NCI-H146 treated with DMSO at 0.1 percent for 48 hours (cell line): ENCODE measurements around the gene GCGR.

Source experiments
- DNase-seq: peaks from one replicate; lab custom pipeline; 2025; ENCODE audit not compliant: unreplicated experiment; lab: John Stamatoyannopoulos, UW

The GCGR gene

GRCh38 chr17:81811705-81812570, 8.0 kb downstream of the GCGR start:
- no peak for DNase-seq

- DNase-seq: no peak
These were observed 8.8 kb downstream of the GCGR start for GRCh38 chr17:81812571-81813370.

- DNase-seq: no peak
These were observed 9.4 kb downstream of the GCGR start for GRCh38 chr17:81813371-81813684.

DNA sequence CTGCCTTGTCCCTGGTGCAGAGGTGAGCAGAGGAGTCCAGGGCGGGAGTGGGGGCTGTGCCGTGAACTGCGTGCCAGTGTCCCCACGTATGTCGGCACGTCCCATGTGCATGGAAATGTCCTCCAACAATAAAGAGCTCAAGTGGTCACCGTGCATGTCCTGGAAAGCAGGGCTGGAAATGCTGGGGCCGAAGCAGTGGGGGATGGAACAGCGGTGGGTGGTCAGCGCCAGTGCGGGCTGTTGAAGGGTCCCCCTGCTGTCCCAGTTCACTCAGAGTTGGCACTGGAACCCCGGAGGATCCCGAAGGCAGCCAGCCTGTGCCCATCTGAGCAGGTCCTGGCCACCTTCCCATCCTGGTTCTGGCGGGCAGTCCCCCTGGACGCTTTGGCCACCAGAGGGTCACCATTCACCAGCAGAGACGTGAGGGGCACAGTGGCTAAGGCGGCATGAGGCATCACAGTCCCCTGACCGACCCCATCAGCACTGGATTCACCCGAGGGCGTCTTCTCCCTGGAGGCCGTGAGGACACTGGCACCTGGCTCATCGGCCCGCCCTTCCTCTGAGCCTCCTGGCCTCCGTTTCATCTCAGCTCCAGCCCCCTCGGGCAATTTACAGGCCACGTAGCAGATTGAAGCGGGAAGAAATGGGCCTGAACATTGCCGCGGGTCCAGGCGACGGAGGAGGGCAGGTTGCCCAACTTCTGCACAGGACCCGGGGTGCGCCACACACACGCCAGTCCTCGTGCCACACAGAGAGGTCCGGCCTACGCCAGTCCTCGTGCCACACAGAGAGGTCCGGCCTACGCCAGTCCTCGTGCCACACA, 10.1 kb downstream of the GCGR start:
- DNase-seq: no peak

DNA sequence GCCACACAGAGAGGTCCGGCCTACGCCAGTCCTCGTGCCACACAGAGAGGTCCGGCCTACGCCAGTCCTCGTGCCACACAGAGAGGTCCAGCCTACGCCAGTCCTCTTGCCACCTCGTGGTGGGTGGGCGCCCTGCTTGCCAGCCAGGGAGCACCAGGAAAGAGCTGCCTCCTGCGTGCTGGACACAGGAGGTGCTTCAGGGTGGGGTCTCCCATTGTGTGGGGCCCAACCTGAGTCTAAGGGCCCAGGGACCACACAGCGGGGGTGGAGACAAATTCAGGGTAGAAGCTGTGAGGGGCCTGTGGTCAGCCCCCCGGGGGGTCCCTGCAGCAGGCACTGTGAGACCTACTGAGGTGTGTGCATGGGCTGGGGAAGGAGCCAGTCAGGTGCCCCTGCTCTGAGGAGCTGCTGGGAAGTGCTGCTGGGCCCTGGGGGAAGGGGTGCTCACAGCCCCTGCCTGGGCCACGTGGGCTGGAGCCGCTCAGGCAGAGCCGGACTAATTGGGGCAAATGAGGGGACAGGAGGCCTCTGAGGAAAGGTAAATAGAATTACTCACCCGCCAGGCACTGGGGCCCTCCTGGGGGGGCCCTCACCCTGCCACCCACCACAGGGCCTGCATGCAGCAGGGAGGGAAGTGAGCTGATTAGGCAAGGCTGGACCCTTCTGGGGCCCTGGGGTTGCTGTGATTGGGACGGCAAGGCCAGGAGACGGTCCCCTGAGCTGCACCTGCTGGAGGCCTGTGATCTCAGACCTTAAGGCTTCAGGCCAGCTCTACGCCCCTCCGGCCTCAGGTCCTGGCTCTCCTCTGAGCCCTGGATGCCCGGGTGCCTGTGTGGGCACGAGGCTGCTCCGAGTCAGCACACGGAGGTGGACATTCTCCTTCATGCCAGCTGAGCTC, 11.0 kb downstream of the GCGR start:
- DNase-seq: peak; percentile 68

- DNase-seq: no peak
These were observed 11.7 kb downstream of the GCGR start for GRCh38 chr17:81815646-81815986.

DNA sequence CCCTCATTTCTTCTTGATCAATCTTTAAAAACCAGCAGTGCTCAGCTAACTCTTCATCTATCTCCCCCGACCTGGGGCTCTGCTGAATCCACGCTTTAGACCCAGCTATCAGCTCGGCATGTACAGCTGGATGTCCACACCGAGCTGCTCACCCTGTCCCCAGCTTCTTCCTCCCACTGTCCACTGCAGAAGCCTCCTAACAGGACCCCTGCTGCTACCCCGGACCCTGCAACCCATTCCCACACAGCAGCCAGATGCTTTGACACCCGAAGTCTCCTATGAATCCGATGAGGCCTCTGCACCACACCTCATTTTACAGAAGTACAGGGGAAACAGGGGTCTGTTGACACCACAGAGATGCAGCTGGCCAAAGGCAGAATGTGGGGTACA, 13.8 kb downstream of the GCGR start:
- no peak for DNase-seq

- no peak for DNase-seq
These were observed 15.8 kb downstream of the GCGR start for GRCh38 chr17:81819708-81820107.

DNA sequence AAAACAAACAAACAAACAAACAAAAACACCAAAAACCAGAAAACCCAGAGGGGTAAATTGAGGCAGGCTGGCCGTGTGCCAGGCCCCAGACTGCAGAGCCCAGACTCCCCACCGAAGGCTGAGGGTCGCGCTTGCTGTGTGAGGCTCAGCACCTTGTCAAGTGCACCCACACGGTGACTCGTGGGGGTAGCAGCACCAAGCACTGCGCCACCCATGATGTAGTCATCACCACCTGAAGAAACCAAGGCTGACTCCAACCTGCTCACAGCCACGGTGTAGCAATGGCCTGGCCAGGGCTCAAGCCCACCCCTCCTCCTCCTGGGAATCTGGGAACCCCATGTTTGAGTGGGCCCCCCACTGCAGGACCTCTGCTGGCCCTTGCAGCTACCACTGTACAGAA, 17.2 kb downstream of the GCGR start:
- DNase-seq: no peak

DNA sequence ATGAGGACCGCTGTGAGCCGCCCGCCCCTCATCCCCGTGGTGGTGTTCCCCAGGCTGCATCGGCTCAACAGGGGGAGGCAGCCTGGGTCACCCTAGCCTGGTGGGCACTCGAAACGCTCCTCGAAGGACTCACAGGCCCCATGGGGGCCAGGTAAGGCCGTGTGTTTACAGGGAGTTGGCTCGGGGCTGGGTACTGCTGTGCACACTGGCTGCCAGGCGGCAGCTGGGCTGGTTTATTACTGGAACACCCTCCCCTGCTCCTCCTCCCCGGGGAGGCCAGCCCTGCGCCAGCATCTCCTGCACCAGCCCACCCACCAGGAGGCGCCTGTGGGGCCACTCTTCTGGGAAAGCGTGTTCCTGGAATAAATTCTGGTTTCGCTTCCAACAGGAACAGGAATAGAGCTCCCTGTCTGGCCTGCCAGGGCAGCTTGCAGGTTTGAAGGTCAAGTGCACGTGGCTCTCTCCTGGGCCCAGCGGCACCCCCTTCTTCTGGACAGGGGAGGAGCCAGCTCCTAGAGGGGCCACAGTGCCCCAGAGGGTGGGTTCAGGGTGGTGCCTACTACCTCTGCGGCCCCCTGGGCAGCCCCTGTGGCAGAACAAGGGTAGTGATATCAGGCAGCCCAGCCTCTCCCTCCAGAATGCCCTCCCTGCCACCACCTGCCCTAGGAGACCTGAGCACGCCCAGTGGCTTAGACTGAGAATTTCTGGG, 17.8 kb downstream of the GCGR start:
- no peak for DNase-seq

DNA sequence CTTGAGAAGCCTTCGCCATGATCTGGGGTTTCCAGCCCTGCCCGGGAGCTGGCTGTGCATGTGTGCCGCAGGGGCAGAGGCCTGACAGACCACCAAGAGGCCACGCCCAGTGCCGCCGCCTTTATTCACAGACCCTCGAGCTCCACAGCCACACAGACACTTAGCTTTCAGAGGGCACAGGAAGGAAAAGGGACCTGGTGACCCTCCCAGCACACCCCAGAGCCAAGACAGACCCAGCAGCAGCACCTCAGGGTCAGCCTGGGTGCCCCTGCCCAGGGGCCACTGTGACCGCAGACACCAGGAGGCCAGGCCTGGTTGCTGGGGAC, 18.3 kb downstream of the GCGR start:
- DNase-seq: no peak

DNA sequence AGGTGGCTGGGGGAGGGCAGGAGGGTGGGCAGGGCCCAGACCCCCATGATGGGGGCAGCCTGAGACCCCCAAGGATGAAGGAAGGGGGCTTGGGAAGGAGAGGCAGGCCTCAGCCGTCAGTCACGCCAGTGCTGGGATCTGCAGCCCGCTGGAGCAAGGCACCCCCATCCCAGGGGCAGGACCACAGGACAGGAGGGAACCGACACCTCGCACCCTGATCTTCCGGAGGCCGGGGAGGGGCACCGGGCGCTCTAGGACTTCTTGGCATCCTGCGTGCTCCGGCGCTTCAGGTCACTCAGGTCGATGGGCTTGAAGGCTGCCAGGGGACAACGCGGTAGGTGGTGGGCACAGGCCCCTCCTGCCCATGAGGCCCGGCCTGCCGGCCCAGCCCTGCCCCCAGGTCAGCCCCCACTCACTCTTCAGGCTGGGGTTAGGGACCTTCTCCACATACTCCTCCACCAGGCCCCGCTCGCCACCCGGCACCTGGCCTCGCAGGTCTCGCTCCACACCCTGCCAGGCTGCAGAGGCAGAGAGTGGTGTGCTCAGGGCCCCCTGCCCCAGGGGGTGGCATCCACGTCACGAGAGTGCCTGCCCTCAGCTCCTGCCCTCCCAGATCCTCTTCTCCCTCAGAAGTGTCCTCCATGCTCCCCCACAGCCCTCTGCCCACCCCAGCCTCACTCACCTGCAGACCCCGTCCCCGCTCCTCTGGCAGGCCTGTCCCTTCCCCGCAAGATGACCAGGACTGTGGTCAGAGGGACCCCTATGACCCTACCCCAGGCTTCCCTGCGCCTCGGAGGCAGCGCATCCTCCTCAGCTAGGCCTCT, 19.3 kb downstream of the GCGR start:
- no peak for DNase-seq

DNA sequence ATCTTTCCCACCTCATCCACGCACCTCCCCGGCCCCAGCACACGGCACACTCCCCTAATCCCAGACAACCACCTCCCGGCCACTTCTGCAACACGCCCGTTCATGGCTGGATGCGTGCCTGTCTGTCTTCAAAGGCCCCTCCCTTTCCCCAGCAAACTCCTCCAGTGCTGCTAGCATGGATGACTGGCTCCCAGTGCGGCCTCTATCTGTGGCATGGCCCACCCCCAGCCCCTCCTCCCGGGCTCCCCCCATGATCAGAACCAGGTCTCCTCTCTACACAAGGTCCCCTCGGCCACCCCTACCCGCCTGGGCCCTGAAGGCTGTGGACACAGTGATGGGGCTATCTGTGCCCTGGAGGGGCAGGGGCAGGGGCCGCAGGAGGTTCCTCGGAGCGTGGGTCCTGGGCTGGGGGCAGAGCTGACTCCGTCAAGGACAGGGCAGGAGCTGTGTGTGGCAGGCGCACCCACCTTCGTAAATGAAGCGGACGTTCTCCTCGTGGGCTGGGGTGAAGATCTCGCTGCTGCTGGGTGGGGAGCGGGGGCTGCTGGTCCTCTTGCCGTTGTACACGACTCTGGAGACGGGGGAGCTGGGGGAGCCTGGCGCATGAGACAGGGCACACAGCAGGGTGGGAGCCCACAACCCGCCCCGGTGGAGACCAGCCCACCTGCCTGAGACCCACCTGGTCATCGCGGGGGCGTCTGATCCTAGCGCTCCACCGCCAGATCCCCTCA, 20.0 kb downstream of the GCGR start:
- no peak for DNase-seq

DNA sequence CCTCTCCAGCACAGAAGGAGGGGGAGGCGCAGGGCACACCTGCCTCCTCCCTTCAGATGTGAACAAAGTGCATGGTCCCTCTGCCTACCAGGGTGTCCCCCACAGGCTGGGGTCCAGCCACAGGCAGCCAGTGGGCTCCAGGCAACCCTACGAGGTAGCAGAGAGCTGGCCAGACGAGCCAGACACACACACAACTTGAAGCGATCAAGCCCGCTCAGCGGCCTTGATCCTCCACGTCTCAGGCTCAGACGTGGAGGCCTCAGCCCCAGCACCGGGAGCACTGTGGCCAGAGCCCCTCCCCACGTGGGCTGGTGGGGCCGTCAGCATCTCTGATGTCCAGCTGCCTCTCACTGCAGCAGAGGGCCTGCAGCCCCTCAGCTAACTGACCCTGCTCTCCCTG, 20.6 kb downstream of the GCGR start:
- no peak for DNase-seq

DNA sequence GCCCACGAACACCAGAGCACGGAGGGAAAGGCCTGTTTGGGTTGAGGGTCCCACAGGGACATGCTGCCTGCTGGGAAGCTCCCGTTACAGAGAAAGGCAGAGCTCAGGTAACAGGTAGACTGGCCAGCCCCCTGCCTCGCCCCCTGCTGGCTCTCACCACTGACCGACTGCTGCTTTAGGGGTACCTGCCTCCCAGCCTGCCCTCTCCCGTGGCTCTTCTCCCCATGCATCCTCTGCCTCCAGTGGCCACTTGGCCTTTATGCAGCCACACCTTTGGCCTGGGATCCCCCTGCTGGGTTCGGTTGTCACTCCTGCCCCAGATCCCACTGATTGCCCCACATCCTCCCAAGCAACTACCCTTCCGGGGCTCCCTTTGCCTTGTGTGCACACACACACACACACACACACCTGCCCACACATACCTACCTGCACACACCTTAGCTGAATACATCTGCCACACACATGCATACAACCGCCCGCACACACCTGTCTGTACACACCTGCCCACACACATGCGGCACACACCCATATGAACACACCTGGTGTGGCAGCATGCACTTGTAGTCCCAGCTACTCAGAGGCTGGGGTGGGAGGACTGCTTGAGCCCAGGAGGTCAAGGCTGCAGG, 22.0 kb downstream of the GCGR start:
- DNase-seq: no peak

DNA sequence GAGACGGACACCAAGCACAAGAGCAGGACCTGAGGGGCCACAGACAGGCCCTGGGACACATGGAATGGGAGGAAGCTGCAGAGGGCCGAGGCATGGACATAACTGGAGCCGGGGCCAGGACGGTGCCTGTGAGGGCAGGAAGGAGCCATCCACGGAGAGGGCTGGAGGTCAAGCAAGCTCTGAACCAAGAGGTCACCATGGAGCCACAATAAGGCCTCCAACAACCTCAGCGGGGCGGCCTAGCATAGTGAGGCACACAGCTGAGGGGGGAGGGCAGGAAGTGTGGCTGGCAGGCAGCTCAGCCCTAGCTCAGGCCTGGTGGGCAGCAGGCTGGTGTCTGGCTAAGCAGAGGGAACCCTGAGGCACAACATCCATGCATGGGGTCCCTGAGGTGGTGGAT, 24.7 kb downstream of the GCGR start:
- DNase-seq: no peak

DNA sequence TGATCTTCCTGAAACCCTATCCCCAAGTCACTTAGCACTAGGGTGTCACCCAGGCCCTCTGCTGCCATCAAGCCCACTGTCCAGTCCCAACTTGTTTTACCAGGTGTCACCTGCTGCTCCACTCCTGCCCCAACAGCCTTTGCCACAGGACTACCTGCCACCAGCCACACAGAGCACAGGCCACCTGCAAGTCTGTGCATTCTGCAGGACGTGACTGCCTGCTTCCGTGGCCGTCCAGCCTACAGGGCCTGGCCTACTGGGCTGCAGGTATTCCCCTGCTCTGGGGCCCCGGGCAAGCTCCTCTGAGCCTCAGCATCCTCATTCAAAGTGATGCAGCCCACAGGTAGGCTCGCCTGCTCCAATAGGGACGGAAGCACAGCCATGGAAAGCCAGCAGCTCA, 25.9 kb downstream of the GCGR start:
- DNase-seq: no peak

DNA sequence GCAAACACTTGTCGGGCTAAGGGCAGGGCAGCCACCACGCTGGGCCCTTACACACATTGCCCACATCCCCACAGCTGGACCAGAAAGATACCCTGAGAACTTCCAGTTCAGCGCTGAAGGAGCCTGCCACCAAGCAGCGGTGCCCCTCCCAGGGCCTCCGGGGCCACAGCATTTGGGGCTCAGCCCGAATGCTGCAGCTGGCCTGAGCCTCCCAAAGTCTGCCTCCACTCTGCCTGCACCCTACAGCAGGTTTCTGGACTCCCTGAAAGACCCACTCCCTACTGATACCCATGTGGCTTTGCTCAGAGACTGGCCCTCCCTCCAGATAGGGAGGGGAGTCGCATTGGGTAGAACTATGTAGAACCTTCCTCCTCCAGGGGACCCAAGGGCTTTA, 27.6 kb downstream of the GCGR start:
- no peak for DNase-seq
